ENCODE measurements around the gene TPT1. TPM values are rescaled to one million over a fixed set of nuclear protein-coding genes. Genes with fewer than 3 reads are reported as not detected.
A peak's percentile ranks its signal among the peaks of the same experiment; 100 is the strongest.

TPT1 gene
- total and polyA plus RNA-seq, 2 of the 13 experiments (the other 11 are each of a cell fraction or from before 2014, with no cell fraction given) = 2,953 to 3,594 TPM

GRCh38 chr13:45352031-45352430, 11.0 kb upstream of the TPT1 start:
- no peak for ATAC-seq
- H3K4me2 ChIP-seq (ENCODE audit: low read depth, low read length) = no peak overlapping the region
- intact Hi-C loops (cut with micrococcal nuclease; ENCODE audit: unreplicated experiment) = no loop called here
- no peaks in the 10 kb centered on the region for H4K20me1 ChIP-seq (ENCODE audit: insufficient read depth, low read length)
- CTCF ChIA-PET (ENCODE audit: low intra/inter-chr PET ratio, low total read pairs) = no interaction called here
- no peaks in the 10 kb centered on the region for H3K27me3 ChIP-seq (ENCODE audit: control insufficient read depth in 1 of 2, insufficient read depth in 2 of 2, low read length in 2 of 2)
- H3K4me1 ChIP-seq (ENCODE audit: insufficient read depth, low read length) = no peaks in the 10 kb centered on the region
- H3K9me3 ChIP-seq (ENCODE audit: low read length) = no peaks in the 10 kb centered on the region
- in situ Hi-C loops (cut with HindIII; ENCODE audit: extremely low pct_ligation_motif_present, low pct_unique_long_range_greater_than_20kb) = no loop called here
- no peaks in the 10 kb centered on the region for H3K79me2 ChIP-seq (ENCODE audit: insufficient read depth, low read length)
- no peak overlapping the region for H3K9ac ChIP-seq (ENCODE audit: insufficient read depth, low read depth, low read length)
- H3K36me3 ChIP-seq (replicated peaks in 1 of 2; ENCODE audit: control insufficient read depth in 1 of 2, insufficient read depth in 2 of 2, low read length in 2 of 2) = peaks cover 8 to 34% of the 10 kb centered on the region in 2 experiments
- H3K27ac ChIP-seq (ENCODE audit: extremely low read length, insufficient read depth, low read length) = no peak overlapping the region
- FAIRE-seq = no peak
- H3K4me3 ChIP-seq (replicated peaks in 1 of 3; ENCODE audit: insufficient read depth in 1 of 3, low read depth in 2 of 3, low read length in 3 of 3) = no peak overlapping the region
- POLR2A ChIA-PET = interaction anchor here (1.2 kb wide), 1 partner anchor 10 kb away, joined by 3 read pairs; the partner anchor contains the start of gene TPT1
- no TSS peak for BruUV-seq (replicated peaks)
- no peak for DNase-seq (ENCODE audit: low spot score)
- H2AFZ ChIP-seq (ENCODE audit: low read length) = no peak overlapping the region
- WGBS (ENCODE audit: low lambda C conversion rate) = 84% methylated on average over 10 of the region's 10 CpGs
- TF ChIP-seq MAF1 (CRISPR knock-in tag; IDR thresholded peaks at IDR 0.05; ENCODE audit: borderline replicate concordance) = no peak
- no peak for TF ChIP-seq SYNCRIP (IDR thresholded peaks at IDR 0.05; ENCODE audit: insufficient read depth, low read depth, low read length)
- TF ChIP-seq ETS1 (CRISPR knock-in tag; IDR thresholded peaks at IDR 0.05) = no peak
- TF ChIP-seq ESRRA (CRISPR knock-in tag; IDR thresholded peaks at IDR 0.05; ENCODE audit: low read depth) = no peak
- TF ChIP-seq NFRKB (IDR thresholded peaks at IDR 0.05) = no peak
- TF ChIP-seq SMAD3 (CRISPR knock-in tag; IDR thresholded peaks at IDR 0.05) = no peak
- TF ChIP-seq RAD51 (IDR thresholded peaks at IDR 0.05; ENCODE audit: borderline replicate concordance) = no peak

- Histone ChIP-seq H3K4me3 (replicated peaks in 1 of 3; ENCODE audit: insufficient read depth in 1 of 3, low read depth in 2 of 3, low read length in 3 of 3) (no peak overlapping the region), H3K27ac (ENCODE audit: extremely low read length, insufficient read depth, low read length) (no peak overlapping the region), H3K4me2 (ENCODE audit: low read depth, low read length) (no peak overlapping the region), H2AFZ (ENCODE audit: low read length) (no peak overlapping the region), H3K79me2 (ENCODE audit: insufficient read depth, low read length) (no peaks in the 10 kb centered on the region), H4K20me1 (ENCODE audit: insufficient read depth, low read length) (no peaks in the 10 kb centered on the region), H3K36me3 (replicated peaks in 1 of 2; ENCODE audit: control insufficient read depth in 1 of 2, insufficient read depth in 2 of 2, low read length in 2 of 2) (peaks cover 3 to 36% of the 10 kb centered on the region in 2 experiments; a peak in 4 of 5 replicates), H3K9me3 (ENCODE audit: low read length) (no peaks in the 10 kb centered on the region), H3K4me1 (ENCODE audit: insufficient read depth, low read length) (no peaks in the 10 kb centered on the region), H3K9ac (ENCODE audit: insufficient read depth, low read depth, low read length) (no peak overlapping the region), H3K27me3 (ENCODE audit: control insufficient read depth in 1 of 2, insufficient read depth in 2 of 2, low read length in 2 of 2) (no peaks in the 10 kb centered on the region)
- TF ChIP-seq ZKSCAN8 (CRISPR knock-in tag; IDR thresholded peaks at IDR 0.05; ENCODE audit: borderline replicate concordance) (no peak), CEBPB (IDR thresholded peaks at IDR 0.05; ENCODE audit: borderline replicate concordance, low read depth, low read length) (peak; percentile 78)
- 98% methylated on average over 8 of the region's 8 CpGs for WGBS (ENCODE audit: low lambda C conversion rate)
- DNase-seq (ENCODE audit: low spot score) (no peak), FAIRE-seq (no peak), ATAC-seq (no peak)
- ChIA-PET POLR2A (interaction anchor here (0.8 kb wide), 1 partner anchor 9 kb away, joined by 6 read pairs; the partner anchor contains the start of gene TPT1), CTCF (ENCODE audit: low intra/inter-chr PET ratio, low total read pairs) (no interaction called here)
- no TSS peak for BruUV-seq (replicated peaks)
- in situ Hi-C loops (cut with HindIII; ENCODE audit: extremely low pct_ligation_motif_present, low pct_unique_long_range_greater_than_20kb) (no loop called here), intact Hi-C loops (cut with micrococcal nuclease; ENCODE audit: unreplicated experiment) (no loop called here)
These were observed 9.2 kb upstream of the TPT1 start for GRCh38 chr13:45350152-45350551.

Data from HepG2 (cell line).